HepG2 (cell line): ENCODE data around the gene TRPT1. TPM values are rescaled to one million over a fixed set of nuclear protein-coding genes. Genes with fewer than 3 reads are reported as not detected.

Source experiments
- ARID2 ChIP-seq: sonication (generic); formaldehyde crosslinking; IDR thresholded peaks from 2 replicates; pipeline ENCODE4 v1.8.1; 2022; ENCODE audit warnings: mild to moderate bottlenecking, missing genetic modification reagents, borderline replicate concordance
- ARNT2 ChIP-seq: sonication (generic); formaldehyde crosslinking; IDR thresholded peaks from 2 replicates; pipeline ENCODE4 v1.8.0; 2022; ENCODE audit warnings: mild to moderate bottlenecking, low read depth, missing genetic modification reagents, moderate library complexity
- CBX1 ChIP-seq: IDR thresholded peaks from one replicate; pipeline ENCODE4 v1.6.1; 2016; ENCODE audit warnings: antibody characterized with exemption, low read depth
- CENPX ChIP-seq: sonication (generic); formaldehyde crosslinking; IDR thresholded peaks from 2 replicates; pipeline ENCODE4 v1.9.0; 2021; ENCODE audit warnings: mild to moderate bottlenecking, missing genetic modification reagents, moderate library complexity
- DR1 ChIP-seq: sonication (generic); formaldehyde crosslinking; IDR thresholded peaks from 2 replicates; pipeline ENCODE4 v1.8.0; 2021; ENCODE audit warnings: mild to moderate bottlenecking, missing genetic modification reagents, inconsistent platforms
- GFI1 ChIP-seq: sonication (generic); formaldehyde crosslinking; IDR thresholded peaks from 2 replicates; pipeline ENCODE4 v1.5.0; 2020; ENCODE audit warnings: missing genetic modification reagents, mild to moderate bottlenecking, borderline replicate concordance
- KAT8 ChIP-seq: IDR thresholded peaks from 2 replicates; pipeline ENCODE4 v1.6.1; 2016; ENCODE audit warnings: missing genetic modification reagents, missing compliant biosample characterization
- MAF1 ChIP-seq: sonication (generic); formaldehyde crosslinking; IDR thresholded peaks from 2 replicates; pipeline ENCODE4 v1.5.0; 2020; ENCODE audit warnings: missing genetic modification reagents, borderline replicate concordance
- MED13 ChIP-seq: sonication (generic); formaldehyde crosslinking; IDR thresholded peaks from 2 replicates; pipeline ENCODE4 v1.5.0; 2020; ENCODE audit warnings: missing genetic modification reagents
- MXD3 ChIP-seq: IDR thresholded peaks from 2 replicates; pipeline ENCODE4 v1.6.1; 2016; ENCODE audit warnings: mild to moderate bottlenecking, missing biosample characterization, missing genetic modification reagents
- NAIF1 ChIP-seq: sonication (generic); formaldehyde crosslinking; IDR thresholded peaks from 2 replicates; pipeline ENCODE4 v1.5.0; 2020; ENCODE audit warnings: mild to moderate bottlenecking, missing genetic modification reagents, borderline replicate concordance
- NFYB ChIP-seq: sonication (generic); formaldehyde crosslinking; IDR thresholded peaks from 2 replicates; pipeline ENCODE4 v1.4.0; 2020; ENCODE audit warnings: missing genetic modification reagents
- SETDB1 ChIP-seq: sonication (generic); formaldehyde crosslinking; IDR thresholded peaks from 2 replicates; pipeline ENCODE4 v1.5.1; 2020; ENCODE audit warnings: missing genetic modification reagents, mild to moderate bottlenecking, borderline replicate concordance
- SIX1 ChIP-seq: sonication (generic); formaldehyde crosslinking; IDR thresholded peaks from 2 replicates; pipeline ENCODE4 v1.4.0; 2020; ENCODE audit warnings: missing genetic modification reagents, borderline replicate concordance
- SOX13 ChIP-seq, 3 experiments: fragments of 450-650 bp in 1 of 3; sonication (generic) in 1 of 3; formaldehyde crosslinking in 1 of 3; IDR thresholded peaks in 2 of 3; conservative IDR thresholded peaks in 1 of 3; 2 replicates each; pipeline versions ENCODE4 v1.5.0 to v1.6.1; 2016 to 2020; ENCODE audit warnings: antibody characterized with exemption in 1 of 3, mild to moderate bottlenecking in 1 of 3, missing compliant biosample characterization in 1 of 3, missing genetic modification reagents in 1 of 3, moderate library complexity in 1 of 3
- U2AF1 ChIP-seq: fragments of 200-400 bp; formaldehyde crosslinking; optimal IDR thresholded peaks from 2 replicates; pipeline ENCODE3; 2017; ENCODE audit warnings: mild to moderate bottlenecking, low read depth, low read length
- ZC3H13 ChIP-seq: sonication (generic); formaldehyde crosslinking; IDR thresholded peaks from 2 replicates; pipeline ENCODE4 v1.8.1; 2023; ENCODE audit warnings: mild to moderate bottlenecking, missing genetic modification reagents, moderate library complexity
- ZFP36L2 ChIP-seq: sonication (generic); formaldehyde crosslinking; IDR thresholded peaks from 2 replicates; pipeline ENCODE4 v1.4.0; 2020; ENCODE audit warnings: missing genetic modification reagents
- ZFP82 ChIP-seq: sonication (generic); formaldehyde crosslinking; IDR thresholded peaks from 2 replicates; pipeline ENCODE4 v1.5.1; 2020; ENCODE audit warnings: mild to moderate bottlenecking, missing genetic modification reagents, borderline replicate concordance
- ZNF44 ChIP-seq: sonication (generic); formaldehyde crosslinking; IDR thresholded peaks from 2 replicates; pipeline ENCODE4 v1.5.1; 2020; ENCODE audit warnings: mild to moderate bottlenecking, missing genetic modification reagents
- ZNF564 ChIP-seq: sonication (generic); formaldehyde crosslinking; IDR thresholded peaks from 2 replicates; pipeline ENCODE4 v1.8.1; 2023; ENCODE audit warnings: mild to moderate bottlenecking, missing genetic modification reagents
- ZNF644 ChIP-seq: IDR thresholded peaks from 2 replicates; pipeline ENCODE4 v1.6.1; 2016; ENCODE audit warnings: low read depth
- ZNF883 ChIP-seq: sonication (generic); formaldehyde crosslinking; IDR thresholded peaks from 2 replicates; pipeline ENCODE4 v1.5.1; 2020; ENCODE audit warnings: mild to moderate bottlenecking, missing genetic modification reagents; ENCODE audit errors: not compliant biosample characterization
- ZSCAN30 ChIP-seq: sonication (generic); formaldehyde crosslinking; IDR thresholded peaks from 2 replicates; pipeline ENCODE4 v1.5.0; 2020; ENCODE audit warnings: mild to moderate bottlenecking, missing genetic modification reagents
- polyA plus RNA-seq, 8 experiments: library from polyadenylated mRNA; depleted of rRNA in 3 of 8; stranded (reverse) in 7 of 8; unstranded in 1 of 8; fragments of >200 nt; fragmentation: Illumina TruSeq in 4 of 8; extraction: Trizol in 4 of 8; gene quantifications; 2 replicates each; pipeline versions ENCODE4 v1.2.1 to v1.2.3, GENCODE V29; 2011 to 2016; ENCODE audit warnings: low read depth in 4 of 8, missing spikeins in 1 of 8, mixed read lengths in 1 of 8; ENCODE audit not compliant: insufficient read depth in 1 of 8
- total RNA-seq, 5 experiments: library from RNA; depleted of rRNA; stranded (reverse); fragments of >200 nt; fragmentation: Illumina TruSeq; extraction: Trizol; gene quantifications; 2 replicates each; pipeline ENCODE4 v1.2.3, GENCODE V29; 2016; ENCODE audit warnings: low read depth in 1 of 5
- TF ChIP-seq, protein P1 (sequence below): sonication (generic); formaldehyde crosslinking; IDR thresholded peaks from 2 replicates; pipeline ENCODE4 v1.4.0; 2020; ENCODE audit warnings: mild to moderate bottlenecking, low read depth, missing genetic modification reagents
- TF ChIP-seq, protein P2 (sequence below): fragments of 450-650 bp; IDR thresholded peaks from 2 replicates; pipeline ENCODE4 v1.6.1; 2017; ENCODE audit warnings: mild to moderate bottlenecking

TRPT1 gene
- total and polyA plus RNA-seq, 2 of the 13 experiments (the other 11 are each of a cell fraction or from before 2014, with no cell fraction given) = 24.8 to 40.7 TPM

GRCh38 chr11:64230171-64230984, 4.4 kb upstream of the TRPT1 start, which contains the start of gene DNAJC4 (continued):
- TF ChIP-seq, protein P1, sequence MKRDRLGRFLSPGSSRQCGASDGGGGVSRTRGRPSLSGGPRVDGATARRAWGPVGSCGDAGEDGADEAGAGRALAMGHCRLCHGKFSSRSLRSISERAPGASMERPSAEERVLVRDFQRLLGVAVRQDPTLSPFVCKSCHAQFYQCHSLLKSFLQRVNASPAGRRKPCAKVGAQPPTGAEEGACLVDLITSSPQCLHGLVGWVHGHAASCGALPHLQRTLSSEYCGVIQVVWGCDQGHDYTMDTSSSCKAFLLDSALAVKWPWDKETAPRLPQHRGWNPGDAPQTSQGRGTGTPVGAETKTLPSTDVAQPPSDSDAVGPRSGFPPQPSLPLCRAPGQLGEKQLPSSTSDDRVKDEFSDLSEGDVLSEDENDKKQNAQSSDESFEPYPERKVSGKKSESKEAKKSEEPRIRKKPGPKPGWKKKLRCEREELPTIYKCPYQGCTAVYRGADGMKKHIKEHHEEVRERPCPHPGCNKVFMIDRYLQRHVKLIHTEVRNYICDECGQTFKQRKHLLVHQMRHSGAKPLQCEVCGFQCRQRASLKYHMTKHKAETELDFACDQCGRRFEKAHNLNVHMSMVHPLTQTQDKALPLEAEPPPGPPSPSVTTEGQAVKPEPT (CRISPR knock-in tag) = no peak
- TF ChIP-seq, protein P2, sequence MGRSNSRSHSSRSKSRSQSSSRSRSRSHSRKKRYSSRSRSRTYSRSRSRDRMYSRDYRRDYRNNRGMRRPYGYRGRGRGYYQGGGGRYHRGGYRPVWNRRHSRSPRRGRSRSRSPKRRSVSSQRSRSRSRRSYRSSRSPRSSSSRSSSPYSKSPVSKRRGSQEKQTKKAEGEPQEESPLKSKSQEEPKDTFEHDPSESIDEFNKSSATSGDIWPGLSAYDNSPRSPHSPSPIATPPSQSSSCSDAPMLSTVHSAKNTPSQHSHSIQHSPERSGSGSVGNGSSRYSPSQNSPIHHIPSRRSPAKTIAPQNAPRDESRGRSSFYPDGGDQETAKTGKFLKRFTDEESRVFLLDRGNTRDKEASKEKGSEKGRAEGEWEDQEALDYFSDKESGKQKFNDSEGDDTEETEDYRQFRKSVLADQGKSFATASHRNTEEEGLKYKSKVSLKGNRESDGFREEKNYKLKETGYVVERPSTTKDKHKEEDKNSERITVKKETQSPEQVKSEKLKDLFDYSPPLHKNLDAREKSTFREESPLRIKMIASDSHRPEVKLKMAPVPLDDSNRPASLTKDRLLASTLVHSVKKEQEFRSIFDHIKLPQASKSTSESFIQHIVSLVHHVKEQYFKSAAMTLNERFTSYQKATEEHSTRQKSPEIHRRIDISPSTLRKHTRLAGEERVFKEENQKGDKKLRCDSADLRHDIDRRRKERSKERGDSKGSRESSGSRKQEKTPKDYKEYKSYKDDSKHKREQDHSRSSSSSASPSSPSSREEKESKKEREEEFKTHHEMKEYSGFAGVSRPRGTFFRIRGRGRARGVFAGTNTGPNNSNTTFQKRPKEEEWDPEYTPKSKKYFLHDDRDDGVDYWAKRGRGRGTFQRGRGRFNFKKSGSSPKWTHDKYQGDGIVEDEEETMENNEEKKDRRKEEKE = no peak
- TF ChIP-seq CBX1 = no peak
- TF ChIP-seq MAF1 = no peak
- peak; percentile 76 for TF ChIP-seq NFYB
- TF ChIP-seq KAT8 (CRISPR knock-in tag) = peak; percentile 58
- TF ChIP-seq ZSCAN30 (CRISPR knock-in tag) = no peak
- TF ChIP-seq SIX1 (CRISPR knock-in tag) = no peak
- TF ChIP-seq MXD3 (CRISPR knock-in tag) = no peak; the same call in 1 of the 2 replicates
- TF ChIP-seq ARNT2 (CRISPR knock-in tag) = no peak
- TF ChIP-seq CENPX (CRISPR knock-in tag) = no peak
- no peak for TF ChIP-seq SOX13 (IDR thresholded peaks at IDR 0.05)
- peak in 1 of 2 experiments; percentile 13; a peak in 1 of 4 replicates for TF ChIP-seq SOX13 (CRISPR knock-in tag; conservative IDR thresholded peaks at IDR 0.05 in 1 of 2, IDR thresholded peaks at IDR 0.05 in 1 of 2)
- TF ChIP-seq GFI1 = no peak; the same call in 1 of the 2 replicates
- TF ChIP-seq NAIF1 (CRISPR knock-in tag) = no peak
- peak; percentile 82 for TF ChIP-seq ZNF564
- TF ChIP-seq ZNF883 (CRISPR knock-in tag) = no peak
- no peak; the same call in 1 of the 2 replicates for TF ChIP-seq MED13
- TF ChIP-seq ZFP36L2 = no peak
- no peak for TF ChIP-seq ZNF44 (CRISPR knock-in tag)
- TF ChIP-seq ZNF644 (CRISPR knock-in tag) = no peak
- TF ChIP-seq ZFP82 (CRISPR knock-in tag) = no peak
- TF ChIP-seq ARID2 (CRISPR knock-in tag) = peak; percentile 93
- no peak for TF ChIP-seq SETDB1
- no peak for TF ChIP-seq ZC3H13
- 0 out of 2 replicates have a peak, but pooled peaks have one; percentile 25 for TF ChIP-seq DR1
- no peak for TF ChIP-seq U2AF1
